ENCODE results near the gene MLN.

MLN gene

GRCh38 chr6:33816911-33817310, 13.1 kb upstream of the MLN start:
- no peak for DNase-seq (ENCODE audit: low read depth in 2 of 2, low spot score in 1 of 2)

GRCh38 chr6:33815854-33816253, 12.1 kb upstream of the MLN start:
- DNase-seq (ENCODE audit: low read depth in 2 of 2, low spot score in 1 of 2), result no peak

GRCh38 chr6:33813990-33814985, 10.5 kb upstream of the MLN start:
- DNase-seq (ENCODE audit: low read depth in 2 of 2, low spot score in 1 of 2), result no peak

GRCh38 chr6:33813246-33813904, 9.6 kb upstream of the MLN start:
- DNase-seq (ENCODE audit: low read depth in 2 of 2, low spot score in 1 of 2), result no peak

GRCh38 chr6:33812669-33813068, 8.9 kb upstream of the MLN start:
- no peak for DNase-seq (ENCODE audit: low read depth in 2 of 2, low spot score in 1 of 2)

- DNase-seq (ENCODE audit: low read depth in 2 of 2, low spot score in 1 of 2), result no peak
These were observed 5.8 kb upstream of the MLN start for GRCh38 chr6:33809594-33809993.

- DNase-seq (ENCODE audit: low read depth in 2 of 2, low spot score in 1 of 2), result no peak
These were observed 4.9 kb upstream of the MLN start for GRCh38 chr6:33808641-33809180.

- no peak for DNase-seq (ENCODE audit: low read depth in 2 of 2, low spot score in 1 of 2)
These were observed 3.8 kb upstream of the MLN start for GRCh38 chr6:33807606-33808005.

GRCh38 chr6:33806841-33807240, 3.0 kb upstream of the MLN start:
- no peak for DNase-seq (ENCODE audit: low read depth in 2 of 2, low spot score in 1 of 2)

GRCh38 chr6:33802186-33802958, 1.4 kb downstream of the MLN start:
- DNase-seq (ENCODE audit: low read depth in 2 of 2, low spot score in 1 of 2), result no peak

GRCh38 chr6:33801611-33802010, 2.2 kb downstream of the MLN start:
- DNase-seq (ENCODE audit: low read depth in 2 of 2, low spot score in 1 of 2), result no peak

GRCh38 chr6:33800248-33800969, 3.4 kb downstream of the MLN start:
- DNase-seq (ENCODE audit: low read depth in 2 of 2, low spot score in 1 of 2), result no peak

GRCh38 chr6:33799454-33800113, 4.2 kb downstream of the MLN start:
- no peak for DNase-seq (ENCODE audit: low read depth in 2 of 2, low spot score in 1 of 2)

GRCh38 chr6:33798343-33798848, 5.4 kb downstream of the MLN start:
- no peak for DNase-seq (ENCODE audit: low read depth in 2 of 2, low spot score in 1 of 2)

GRCh38 chr6:33797626-33798342, 6.0 kb downstream of the MLN start:
- no peak for DNase-seq (ENCODE audit: low read depth in 2 of 2, low spot score in 1 of 2)

- DNase-seq (ENCODE audit: low read depth in 2 of 2, low spot score in 1 of 2), result no peak
These were observed 8.7 kb downstream of the MLN start for GRCh38 chr6:33794910-33795623.

GRCh38 chr6:33792981-33793380, 10.8 kb downstream of the MLN start:
- DNase-seq (ENCODE audit: low read depth in 2 of 2, low spot score in 1 of 2), result no peak

GRCh38 chr6:33791620-33792019, 12.2 kb downstream of the MLN start:
- no peak for DNase-seq (ENCODE audit: low read depth in 2 of 2, low spot score in 1 of 2)

GRCh38 chr6:33790910-33791309, 12.9 kb downstream of the MLN start:
- no peak for DNase-seq (ENCODE audit: low read depth in 2 of 2, low spot score in 1 of 2)
